SKM-1 treated with dmso at 0.1 percent for 144 hours (cell line): Measurements from ENCODE around the gene UBE2C.

Experiments
- DNase-seq: peaks from one replicate; lab custom pipeline; 2025; ENCODE audit not compliant: unreplicated experiment; lab: John Stamatoyannopoulos, UW

The UBE2C gene

GRCh38 chr20:45833030-45833882, 20.8 kb downstream of the UBE2C start, which contains the start of gene SNX21:
Gene SNX21 (plus strand): TSS chr20:45833799. CDS start chr20:45833920, 121 bp downstream.
- DNase-seq = peak; percentile 77

DNA sequence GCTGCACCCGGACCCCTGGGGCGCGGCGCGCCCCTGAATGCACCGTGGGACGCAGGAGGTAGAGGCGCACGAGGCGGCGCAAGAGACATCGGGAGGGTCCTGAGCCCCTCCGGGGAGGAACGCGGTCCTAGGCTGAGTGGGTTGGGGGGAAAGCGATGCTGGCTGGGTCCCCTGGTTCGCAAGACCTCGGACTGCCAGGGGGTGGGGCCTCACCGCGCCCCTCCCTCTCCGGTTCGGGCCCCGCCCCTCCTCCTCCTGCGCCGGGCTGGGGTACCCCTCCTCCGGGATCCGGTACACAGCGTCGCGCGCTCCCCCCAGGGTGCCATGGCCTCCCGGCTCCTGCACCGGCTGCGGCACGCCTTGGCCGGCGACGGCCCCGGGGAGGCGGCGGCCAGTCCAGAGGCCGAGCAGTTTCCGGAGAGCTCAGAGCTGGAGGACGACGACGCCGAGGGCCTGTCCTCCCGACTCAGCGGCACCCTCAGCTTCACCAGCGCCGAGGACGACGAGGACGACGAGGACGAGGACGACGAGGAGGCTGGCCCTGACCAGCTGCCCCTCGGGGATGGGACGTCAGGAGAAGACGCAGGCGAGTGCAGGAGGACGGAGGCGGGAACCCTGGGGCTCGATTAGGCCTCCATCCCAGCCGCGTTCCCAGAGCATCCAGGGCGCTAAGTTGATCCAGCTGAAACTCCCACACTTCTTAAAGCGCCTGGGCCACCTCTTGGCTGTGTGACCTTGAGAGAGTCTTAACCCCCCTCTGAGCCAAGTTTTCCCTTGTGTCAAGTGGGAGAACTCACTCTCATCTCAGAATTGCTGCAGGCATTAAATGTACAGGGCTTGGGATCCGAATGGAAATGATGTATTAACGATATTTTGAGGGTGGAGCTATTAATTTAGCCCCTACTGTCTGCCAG, 21.7 kb downstream of the UBE2C start:
- no peak for DNase-seq

GRCh38 chr20:45834797-45835161, 22.3 kb downstream of the UBE2C start:
- no peak for DNase-seq

DNA sequence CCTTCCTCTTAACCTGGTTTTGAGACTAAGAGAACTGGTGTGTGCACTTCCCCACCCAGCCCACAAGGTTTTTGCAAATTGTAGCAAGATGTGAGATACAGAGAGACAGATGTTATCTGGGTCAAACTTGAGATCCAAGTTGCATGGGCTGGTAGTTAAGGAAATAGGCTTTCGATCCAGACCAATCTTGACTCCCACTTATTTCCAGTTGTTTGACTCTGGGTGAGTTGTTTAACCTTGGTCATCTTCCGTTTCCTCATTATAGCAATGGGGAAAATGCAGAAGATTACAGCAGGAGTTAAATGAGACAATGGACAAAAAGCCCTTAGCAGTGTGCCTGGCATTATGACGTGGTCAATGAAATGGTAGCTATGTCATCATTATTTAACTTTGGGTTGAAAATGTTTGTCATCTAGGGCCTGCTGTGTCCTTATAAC, 22.9 kb downstream of the UBE2C start:
- DNase-seq = peak; percentile 46

- no peak for DNase-seq
Observed at GRCh38 chr20:45835825-45836224, 23.4 kb downstream of the UBE2C start.

- DNase-seq = no peak
Observed at GRCh38 chr20:45836841-45837240, 24.4 kb downstream of the UBE2C start.

DNA sequence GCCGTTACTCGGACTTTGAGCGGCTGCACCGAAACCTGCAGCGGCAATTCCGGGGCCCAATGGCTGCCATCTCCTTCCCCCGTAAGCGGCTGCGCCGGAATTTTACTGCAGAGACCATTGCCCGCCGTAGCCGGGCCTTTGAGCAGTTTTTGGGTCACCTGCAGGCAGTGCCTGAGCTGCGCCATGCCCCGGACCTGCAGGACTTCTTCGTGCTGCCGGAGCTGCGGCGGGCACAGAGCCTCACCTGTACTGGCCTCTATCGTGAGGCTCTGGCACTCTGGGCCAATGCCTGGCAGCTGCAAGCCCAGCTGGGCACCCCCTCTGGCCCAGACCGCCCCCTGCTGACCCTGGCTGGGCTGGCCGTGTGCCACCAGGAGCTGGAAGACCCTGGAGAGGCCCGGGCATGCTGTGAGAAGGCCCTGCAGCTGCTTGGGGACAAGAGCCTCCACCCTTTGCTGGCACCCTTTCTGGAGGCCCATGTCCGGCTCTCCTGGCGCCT, 28.3 kb downstream of the UBE2C start:
- no peak for DNase-seq

DNA sequence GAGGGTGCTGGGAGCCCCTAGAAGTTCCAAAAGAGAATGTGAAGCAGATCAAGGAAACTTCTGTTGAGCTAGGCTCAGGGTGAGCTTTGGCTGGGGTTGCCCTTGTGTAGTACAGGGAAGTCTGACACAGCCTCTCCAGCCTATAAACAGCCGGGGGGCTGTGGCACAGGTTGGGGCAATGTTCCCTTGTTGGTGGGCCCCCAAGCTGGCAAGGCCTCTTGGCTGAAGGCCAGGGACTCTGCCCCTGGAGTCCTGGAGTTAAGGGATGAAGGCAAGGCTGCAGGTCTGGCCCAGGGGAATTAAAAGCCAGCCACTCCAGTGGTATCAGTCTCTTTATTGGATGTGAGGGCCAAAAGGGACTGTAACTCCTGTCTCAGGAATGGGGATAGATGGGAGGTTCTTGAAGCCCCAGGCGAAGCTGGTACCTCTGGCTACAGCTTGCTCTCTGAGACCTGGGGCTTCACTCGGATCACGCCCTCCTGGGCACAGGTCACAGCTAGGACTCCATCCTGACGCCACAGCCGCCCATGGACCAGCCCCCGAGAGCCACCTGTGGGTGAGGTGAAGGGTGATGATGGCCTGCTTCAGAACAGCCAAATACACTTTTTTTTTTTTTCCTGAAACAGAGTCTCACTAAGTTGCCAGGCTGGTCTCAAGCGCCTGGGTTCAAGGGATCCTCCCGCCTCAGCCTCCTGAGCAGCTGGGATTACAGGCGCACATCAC, 29.1 kb downstream of the UBE2C start:
- DNase-seq = no peak

DNA sequence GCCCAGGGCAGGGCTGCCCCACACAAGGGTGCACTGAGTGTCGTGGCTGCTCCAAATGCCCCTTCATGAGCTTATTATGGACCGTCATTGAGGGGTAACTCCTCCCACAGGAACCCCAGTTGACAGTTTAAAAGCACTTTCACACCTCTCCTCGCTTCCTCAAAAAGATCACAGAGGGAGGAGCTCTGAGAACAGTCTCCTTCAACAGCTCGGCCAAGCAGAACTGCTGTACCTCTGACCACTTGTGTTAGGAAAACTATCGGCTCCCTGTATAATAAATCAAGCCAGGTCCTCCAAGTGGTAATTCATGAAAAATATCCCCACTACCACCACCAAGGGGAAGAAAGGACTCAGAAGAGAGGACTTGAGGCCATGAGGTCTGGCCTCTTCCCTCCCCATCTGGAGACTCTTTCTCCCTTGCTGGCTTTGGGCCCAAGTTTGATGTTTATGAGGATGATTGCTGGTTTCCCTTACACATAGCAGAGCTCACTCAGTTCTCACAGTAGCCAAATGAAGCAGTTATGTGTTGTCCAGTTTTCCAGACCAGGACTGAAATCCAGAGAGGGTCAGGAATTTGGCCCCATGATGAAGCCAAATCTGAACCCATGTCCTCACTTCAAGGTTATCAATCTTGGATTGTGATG, 29.8 kb downstream of the UBE2C start:
- DNase-seq = peak; percentile 7

DNA sequence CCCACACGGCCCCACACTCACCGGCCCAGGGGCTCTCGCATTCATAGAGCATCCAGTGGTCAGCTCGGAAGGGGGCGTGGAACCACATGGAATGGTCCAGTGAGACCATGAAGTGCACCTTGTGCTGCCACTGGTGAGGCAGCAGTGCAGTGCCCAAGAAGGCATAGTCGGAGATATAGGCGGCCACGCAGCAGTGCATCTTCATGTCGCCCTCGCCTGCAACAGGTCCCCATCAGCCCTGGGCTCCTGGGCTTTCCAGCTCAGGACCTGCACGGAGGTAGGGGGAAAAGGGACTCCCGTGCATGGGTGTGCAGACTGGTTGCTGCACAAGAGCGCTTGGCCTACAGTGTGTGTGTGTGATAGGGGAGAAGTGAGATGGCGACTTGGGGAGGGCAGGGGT, 31.1 kb downstream of the UBE2C start:
- no peak for DNase-seq

DNA sequence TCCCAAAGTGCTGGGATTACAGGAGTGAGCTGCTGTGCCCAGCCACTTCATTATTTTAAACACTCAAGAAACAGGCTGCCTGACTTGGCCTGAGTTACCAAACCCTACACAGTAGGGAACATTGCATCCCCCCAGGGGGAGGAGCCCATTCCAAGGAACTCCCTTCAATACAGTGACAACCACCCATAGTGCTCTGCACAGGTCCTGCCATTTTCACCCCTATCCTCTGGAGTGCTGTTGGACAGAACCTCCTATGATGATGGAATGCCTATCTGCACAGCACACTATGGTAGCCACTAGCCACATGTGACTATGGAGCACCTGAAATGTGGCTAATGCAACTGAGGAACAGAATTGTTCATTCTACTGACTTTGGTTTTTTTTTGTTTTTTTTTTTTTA, 33.0 kb downstream of the UBE2C start:
- no peak for DNase-seq

DNA sequence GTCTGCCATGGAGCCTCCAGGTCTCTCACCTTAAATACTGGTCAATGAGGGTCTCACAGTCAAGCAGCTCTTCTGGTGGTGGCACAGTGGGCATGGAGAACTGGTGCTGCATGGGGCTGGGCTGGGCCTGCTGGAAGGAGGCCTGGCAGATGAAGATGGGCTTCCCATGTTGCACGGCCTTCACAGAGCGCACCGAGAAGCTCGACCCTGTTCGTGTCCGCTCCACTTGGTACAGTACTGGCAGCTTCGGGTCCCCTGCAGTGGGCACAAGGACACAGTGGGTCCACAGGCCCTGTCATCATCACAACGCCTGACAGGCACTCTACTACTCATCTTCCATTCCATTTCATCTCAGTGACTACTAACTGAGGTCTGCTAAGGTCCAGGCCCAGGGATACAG, 36.0 kb downstream of the UBE2C start:
- no peak for DNase-seq

- no peak for DNase-seq
Observed at GRCh38 chr20:45848969-45849582, 36.6 kb downstream of the UBE2C start.

DNA sequence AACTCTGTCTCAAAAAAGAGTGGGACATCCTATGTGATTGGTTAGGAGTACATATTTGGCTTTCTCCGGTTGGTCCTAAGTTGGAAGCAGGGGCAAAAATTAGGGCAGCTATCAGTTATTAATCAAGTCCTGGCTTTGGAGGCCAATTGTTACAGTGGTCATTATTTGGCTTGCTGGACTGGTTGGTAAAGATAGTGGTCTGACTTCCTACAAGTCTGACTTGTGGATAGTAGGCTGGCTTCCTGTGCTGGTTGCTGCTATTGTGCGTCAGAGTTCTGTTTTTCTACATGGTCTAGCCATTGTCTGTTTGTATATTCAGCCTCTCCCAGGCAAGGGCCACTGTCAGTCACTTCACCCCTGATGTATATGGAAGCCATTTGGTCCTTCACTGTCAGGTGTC, 37.8 kb downstream of the UBE2C start:
- DNase-seq = no peak

GRCh38 chr20:45850926-45851325, 38.5 kb downstream of the UBE2C start:
- DNase-seq = no peak

DNA sequence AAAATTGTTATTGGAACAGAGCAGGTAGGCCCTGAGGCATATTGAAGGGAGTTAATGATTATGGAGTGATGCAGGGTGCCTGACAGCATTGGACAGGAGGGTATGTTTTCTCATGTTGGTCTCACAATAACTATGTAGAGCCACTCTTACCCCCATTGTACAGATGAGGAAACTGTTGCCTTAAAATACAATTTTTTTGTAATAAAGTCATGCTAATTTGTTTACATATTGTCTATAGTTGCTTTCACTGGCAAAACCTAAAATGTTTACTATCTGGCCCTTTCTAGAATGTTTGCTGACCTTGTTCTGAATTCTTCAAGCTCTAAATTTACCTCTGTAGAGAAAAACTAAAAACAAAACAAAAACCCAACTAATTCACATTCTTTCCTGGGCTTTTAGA, 39.1 kb downstream of the UBE2C start:
- no peak for DNase-seq

DNA sequence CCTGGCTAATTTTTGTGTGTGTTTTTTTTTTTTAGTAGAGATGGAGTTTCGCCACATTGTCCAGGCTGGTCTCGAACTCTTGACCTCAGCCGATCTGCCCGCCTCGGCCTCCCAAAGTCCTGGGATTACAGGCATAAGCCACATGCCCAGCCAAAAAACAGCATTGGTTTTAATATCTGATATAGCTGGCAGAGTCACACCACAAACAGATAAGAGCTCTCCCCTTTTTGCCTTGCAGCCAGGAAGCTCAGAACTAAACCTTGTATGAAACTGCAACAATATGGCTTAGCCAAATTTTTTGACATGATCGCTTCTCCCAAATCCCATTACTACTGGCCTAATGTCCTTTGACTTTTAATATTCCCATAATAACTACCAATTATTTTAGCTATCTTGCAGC, 39.9 kb downstream of the UBE2C start:
- DNase-seq = no peak

DNA sequence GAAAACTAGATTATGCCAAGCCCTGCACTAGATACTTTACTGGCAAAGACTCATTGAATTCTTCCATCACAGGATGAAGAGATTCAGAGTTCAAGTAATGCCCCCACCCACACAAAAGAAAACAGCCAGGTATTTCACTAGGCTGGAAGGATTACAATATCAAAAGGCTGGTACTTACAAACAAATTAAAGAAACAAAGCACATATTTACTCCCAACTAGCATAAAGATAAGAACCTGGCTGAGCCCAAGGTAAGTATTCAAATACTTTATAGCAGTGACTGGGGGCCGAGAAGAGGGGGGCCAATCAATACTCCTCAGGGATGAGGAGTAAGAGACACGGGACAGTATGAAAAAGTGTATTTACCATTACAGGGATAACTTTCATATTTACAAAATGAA, 41.0 kb downstream of the UBE2C start:
- no peak for DNase-seq

GRCh38 chr20:45857114-45857881, 44.9 kb downstream of the UBE2C start, which contains the start of the genes ACOT8 and ZSWIM3:
Gene ACOT8 (minus strand): TSS chr20:45857392. CDS start chr20:45857315, 77 bp downstream.
Gene ZSWIM3 (plus strand): TSS chr20:45857614. CDS start chr20:45857826, 212 bp downstream.
- peak; percentile 98 for DNase-seq
